B cell (primary cell): ENCODE results near the gene ZMYND10.

Source experiments
- EZH2 ChIP-seq: IDR thresholded peaks from 2 replicates; pipeline ENCODE4 v1.6.1; 2012; ENCODE audit warnings: borderline replicate concordance, low read depth, mild to moderate bottlenecking, moderate library complexity, low read length; ENCODE audit not compliant: insufficient read depth, poor library complexity, severe bottlenecking
- TF ChIP-seq, protein P1 (sequence below): fragments of 200-600 bp; IDR thresholded peaks from one replicate; pipeline ENCODE4 v1.8.0; 2022; ENCODE audit warnings: antibody characterized with exemption, mild to moderate bottlenecking

DNA sequence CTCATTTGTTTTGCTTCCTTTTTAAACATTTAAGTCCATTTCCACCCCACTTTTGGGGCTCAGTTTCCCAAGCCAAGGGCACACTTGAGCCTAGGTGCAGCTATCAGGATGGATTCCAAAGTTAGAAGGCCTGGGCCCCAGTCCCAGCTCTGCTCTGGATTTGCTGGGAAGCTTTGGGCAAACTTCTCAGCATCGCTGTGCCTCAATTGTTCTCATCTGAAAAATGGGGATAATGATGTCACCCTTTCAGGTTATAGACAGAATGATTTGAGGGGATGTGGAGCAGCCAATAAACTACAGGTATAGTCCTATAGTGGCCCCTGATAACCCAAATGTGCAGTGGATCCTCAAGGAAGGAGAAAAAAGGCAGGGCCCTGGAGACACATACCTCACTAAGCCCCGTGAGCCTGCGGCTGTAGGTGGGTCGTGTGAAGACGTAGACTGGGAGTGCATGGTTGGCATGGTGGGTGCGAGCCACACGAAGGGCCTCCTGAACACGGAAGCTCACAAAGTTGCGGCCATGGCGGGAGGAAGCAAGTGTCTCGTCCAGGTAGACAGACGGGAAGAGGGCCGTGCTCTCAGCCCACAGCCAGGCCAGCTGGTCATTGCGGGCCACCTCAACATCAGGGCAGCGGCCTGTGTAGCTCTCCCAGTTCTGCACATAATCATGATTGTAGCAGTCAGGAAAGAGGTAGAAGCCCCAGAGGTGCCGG lies 26.2 kb downstream of the ZMYND10 start:
- TF ChIP-seq, protein P1, sequence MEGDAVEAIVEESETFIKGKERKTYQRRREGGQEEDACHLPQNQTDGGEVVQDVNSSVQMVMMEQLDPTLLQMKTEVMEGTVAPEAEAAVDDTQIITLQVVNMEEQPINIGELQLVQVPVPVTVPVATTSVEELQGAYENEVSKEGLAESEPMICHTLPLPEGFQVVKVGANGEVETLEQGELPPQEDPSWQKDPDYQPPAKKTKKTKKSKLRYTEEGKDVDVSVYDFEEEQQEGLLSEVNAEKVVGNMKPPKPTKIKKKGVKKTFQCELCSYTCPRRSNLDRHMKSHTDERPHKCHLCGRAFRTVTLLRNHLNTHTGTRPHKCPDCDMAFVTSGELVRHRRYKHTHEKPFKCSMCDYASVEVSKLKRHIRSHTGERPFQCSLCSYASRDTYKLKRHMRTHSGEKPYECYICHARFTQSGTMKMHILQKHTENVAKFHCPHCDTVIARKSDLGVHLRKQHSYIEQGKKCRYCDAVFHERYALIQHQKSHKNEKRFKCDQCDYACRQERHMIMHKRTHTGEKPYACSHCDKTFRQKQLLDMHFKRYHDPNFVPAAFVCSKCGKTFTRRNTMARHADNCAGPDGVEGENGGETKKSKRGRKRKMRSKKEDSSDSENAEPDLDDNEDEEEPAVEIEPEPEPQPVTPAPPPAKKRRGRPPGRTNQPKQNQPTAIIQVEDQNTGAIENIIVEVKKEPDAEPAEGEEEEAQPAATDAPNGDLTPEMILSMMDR: no peak
- no peak for TF ChIP-seq EZH2
